PC-9 (cell line): Measurements from ENCODE around the gene CD300E. TPM values are rescaled to one million over a fixed set of nuclear protein-coding genes. Genes with fewer than 3 reads are reported as not detected.

Experiments
- BruUV-seq: library from RNA; stranded (reverse); fragments of 400-500 nt; replicated peaks from 2 replicates; lab custom pipeline; 2021; lab: Mats Ljungman, UMichigan
- CTCF ChIA-PET: fragments of 300-600 bp; sonication (Branson Sonifier 250); formaldehyde crosslinking; loops from one replicate; lab custom pipeline; 2022; ENCODE audit warnings: antibody characterized with exemption; lab: Charles Lee
- POLR2A ChIA-PET: fragments of 300-600 bp; sonication (Branson Sonifier 250); formaldehyde crosslinking; loops from one replicate; lab custom pipeline; 2022; ENCODE audit warnings: antibody characterized with exemption; ENCODE audit not compliant: unreplicated experiment; lab: Charles Lee
- DNase-seq, 2 experiments: peaks; one replicate each; pipeline versions ENCODE4 v3.0.0 to v3.0.0-alpha.2; 2015 to 2022; ENCODE audit warnings: mixed read lengths in 1 of 2
- H2AFZ ChIP-seq: fragments of 200-600 bp; sonication (generic); 2 replicates; pipeline ENCODE4 v1.8.1; 2017; ENCODE audit warnings: antibody characterized with exemption
- H3F3A ChIP-seq: fragments of 200-600 bp; sonication (generic); 2 replicates; pipeline ENCODE4 v1.8.1; 2017; ENCODE audit warnings: antibody characterized with exemption, mild to moderate bottlenecking, low read depth; ENCODE audit not compliant: insufficient read depth
- H3K27ac ChIP-seq: fragments of 200-600 bp; sonication (generic); 2 replicates; pipeline ENCODE4 v1.6.1; 2016; ENCODE audit warnings: mixed run types
- H3K27me3 ChIP-seq: fragments of 200-600 bp; sonication (generic); 2 replicates; pipeline ENCODE4 v1.6.1; 2016; ENCODE audit warnings: low read depth, mixed run types; ENCODE audit not compliant: insufficient read depth
- H3K36me3 ChIP-seq: fragments of 200-600 bp; sonication (generic); 2 replicates; pipeline ENCODE4 v1.6.1; 2016; ENCODE audit warnings: low read depth, mixed run types
- H3K4me1 ChIP-seq: fragments of 200-600 bp; sonication (generic); replicated peaks from 2 replicates; pipeline ENCODE4 v1.6.1; 2016; ENCODE audit warnings: mixed run types; ENCODE audit not compliant: insufficient read depth
- H3K4me2 ChIP-seq: fragments of 200-600 bp; sonication (generic); 2 replicates; pipeline ENCODE4 v1.6.1; 2017; ENCODE audit warnings: mixed run types
- H3K4me3 ChIP-seq: fragments of 200-600 bp; sonication (generic); 2 replicates; pipeline ENCODE4 v1.6.1; 2016; ENCODE audit warnings: mixed run types
- H3K79me2 ChIP-seq: fragments of 200-600 bp; sonication (generic); 2 replicates; pipeline ENCODE4 v1.6.1; 2017; ENCODE audit warnings: low read depth, mixed run types
- H3K9me2 ChIP-seq: fragments of 200-600 bp; sonication (generic); 2 replicates; pipeline ENCODE4 v1.8.1; 2017; ENCODE audit warnings: mild to moderate bottlenecking; ENCODE audit not compliant: insufficient read depth
- H3K9me3 ChIP-seq: fragments of 200-600 bp; sonication (generic); 2 replicates; pipeline ENCODE4 v1.8.1; 2016; ENCODE audit warnings: low read depth; ENCODE audit not compliant: insufficient read depth
- H4K20me1 ChIP-seq: fragments of 200-600 bp; sonication (generic); 2 replicates; pipeline ENCODE4 v1.8.1; 2017; ENCODE audit not compliant: insufficient read depth
- EZH2 ChIP-seq: fragments of 200-600 bp; sonication (generic); IDR thresholded peaks from 2 replicates; pipeline ENCODE4 v1.8.0; 2017; ENCODE audit warnings: antibody characterized with exemption, low read depth
- intact Hi-C: fragments of 100-400 bp; cut with micrococcal nuclease; formaldehyde crosslinking; loops from one replicate; pipeline ENCODE4 v1.10.0; 2022; ENCODE audit not compliant: unreplicated experiment
- total RNA-seq: library from RNA; stranded (reverse); gene quantifications from 2 replicates; pipeline ENCODE4 v1.2.3, GENCODE V29; 2021
- TF ChIP-seq, protein P1 (sequence below): fragments of 200-600 bp; sonication (generic); conservative IDR thresholded peaks from 2 replicates; pipeline ENCODE4 v1.6.1; 2017; ENCODE audit warnings: mixed run types, antibody characterized with exemption, mild to moderate bottlenecking, moderate library complexity

Gene CD300E
- total RNA-seq, 1 experiment from 2014 or later, result not detected

DNA sequence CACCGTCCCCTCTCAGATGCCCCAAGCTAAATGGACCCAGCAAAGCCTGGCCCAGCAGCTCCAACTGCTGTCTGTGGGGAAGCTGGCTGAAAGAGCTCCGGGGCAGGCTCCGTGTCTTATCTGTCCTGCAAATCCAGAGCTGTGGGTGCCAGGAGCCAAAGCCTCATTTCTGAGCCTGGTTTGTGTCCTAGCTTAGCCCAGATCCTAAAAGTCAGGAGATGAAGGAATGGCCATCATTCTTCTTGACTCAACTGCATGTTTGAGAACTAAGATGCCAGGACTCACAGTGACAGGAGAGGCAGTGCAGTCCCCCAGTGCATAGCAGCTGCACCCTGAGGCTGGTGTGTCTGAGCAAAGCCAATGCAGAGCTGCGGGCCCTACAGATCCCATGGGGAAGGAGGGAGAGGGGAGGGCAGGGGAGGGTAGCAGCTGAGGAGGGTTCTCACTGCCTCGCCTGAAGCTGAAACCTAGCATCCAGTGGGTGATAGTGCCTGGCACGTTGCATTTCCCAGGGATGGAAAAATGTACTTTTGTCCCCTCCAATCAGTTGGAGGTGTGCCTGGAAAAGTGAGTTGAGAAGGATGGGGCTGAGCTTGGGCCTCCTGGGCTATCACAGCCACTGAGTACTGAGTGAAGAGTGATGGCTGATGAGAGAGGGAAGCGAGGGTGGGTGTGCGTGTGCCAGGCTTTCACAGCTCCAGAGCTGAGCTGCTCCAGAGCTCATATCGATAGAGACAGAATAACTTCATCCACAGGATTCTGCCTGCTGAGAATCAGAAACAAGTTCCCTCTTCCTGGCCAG is 24.5 kb upstream of the CD300E start:
- Histone ChIP-seq H3K4me3 (no peak overlapping the region), H3F3A (no peaks in the 10 kb centered on the region), H3K79me2 (no peaks in the 10 kb centered on the region), H3K9me3 (no peaks in the 10 kb centered on the region), H2AFZ (no peak overlapping the region), H4K20me1 (no peaks in the 10 kb centered on the region), H3K4me1 (no peaks in the 10 kb centered on the region), H3K4me2 (no peak overlapping the region), H3K9me2 (no peaks in the 10 kb centered on the region), H3K27ac (no peak overlapping the region), H3K27me3 (peaks cover 96% of the 10 kb centered on the region), H3K36me3 (no peaks in the 10 kb centered on the region)
- CTCF ChIA-PET, result no interaction called here
- POLR2A ChIA-PET, result no interaction called here
- DNase-seq, result no peak
- BruUV-seq, result no TSS peak
- TF ChIP-seq, protein P1, sequence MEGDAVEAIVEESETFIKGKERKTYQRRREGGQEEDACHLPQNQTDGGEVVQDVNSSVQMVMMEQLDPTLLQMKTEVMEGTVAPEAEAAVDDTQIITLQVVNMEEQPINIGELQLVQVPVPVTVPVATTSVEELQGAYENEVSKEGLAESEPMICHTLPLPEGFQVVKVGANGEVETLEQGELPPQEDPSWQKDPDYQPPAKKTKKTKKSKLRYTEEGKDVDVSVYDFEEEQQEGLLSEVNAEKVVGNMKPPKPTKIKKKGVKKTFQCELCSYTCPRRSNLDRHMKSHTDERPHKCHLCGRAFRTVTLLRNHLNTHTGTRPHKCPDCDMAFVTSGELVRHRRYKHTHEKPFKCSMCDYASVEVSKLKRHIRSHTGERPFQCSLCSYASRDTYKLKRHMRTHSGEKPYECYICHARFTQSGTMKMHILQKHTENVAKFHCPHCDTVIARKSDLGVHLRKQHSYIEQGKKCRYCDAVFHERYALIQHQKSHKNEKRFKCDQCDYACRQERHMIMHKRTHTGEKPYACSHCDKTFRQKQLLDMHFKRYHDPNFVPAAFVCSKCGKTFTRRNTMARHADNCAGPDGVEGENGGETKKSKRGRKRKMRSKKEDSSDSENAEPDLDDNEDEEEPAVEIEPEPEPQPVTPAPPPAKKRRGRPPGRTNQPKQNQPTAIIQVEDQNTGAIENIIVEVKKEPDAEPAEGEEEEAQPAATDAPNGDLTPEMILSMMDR, result no peak
- no peak for TF ChIP-seq EZH2
- intact Hi-C loops, result no loop called here

DNA sequence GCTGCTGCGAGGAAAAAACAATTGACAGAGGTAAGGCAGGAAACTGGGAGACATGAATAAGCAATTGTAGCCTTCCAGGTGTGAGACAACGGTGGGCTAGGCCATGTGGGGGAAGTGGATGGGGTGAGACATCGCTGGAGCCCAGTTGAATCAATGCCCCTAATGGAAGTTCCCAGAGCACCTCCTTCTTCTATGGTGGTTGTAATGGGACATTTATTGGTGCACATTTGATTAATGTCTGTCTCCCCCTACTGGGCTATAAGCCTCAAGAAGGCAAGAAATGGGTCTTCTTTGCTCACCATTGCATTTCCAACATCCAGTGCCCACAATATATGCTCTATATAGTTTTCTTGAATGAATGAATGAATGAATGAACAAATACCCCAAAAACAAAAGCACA is 22.7 kb upstream of the CD300E start:
- H3F3A ChIP-seq, result no peaks in the 10 kb centered on the region
- no TSS peak for BruUV-seq
- intact Hi-C loops, result no loop called here
- H3K9me2 ChIP-seq, result no peaks in the 10 kb centered on the region
- H3K4me1 ChIP-seq, result no peaks in the 10 kb centered on the region
- TF ChIP-seq EZH2, result no peak
- TF ChIP-seq, protein P1, result peak; percentile 45; the same call in 1 of the 2 replicates
- H3K79me2 ChIP-seq, result no peaks in the 10 kb centered on the region
- no peaks in the 10 kb centered on the region for H3K36me3 ChIP-seq
- no peaks in the 10 kb centered on the region for H3K9me3 ChIP-seq
- POLR2A ChIA-PET, result no interaction called here
- CTCF ChIA-PET, result no interaction called here
- H3K4me2 ChIP-seq, result no peak overlapping the region
- H2AFZ ChIP-seq, result no peak overlapping the region
- H3K27ac ChIP-seq, result no peak overlapping the region
- peaks cover 95% of the 10 kb centered on the region for H3K27me3 ChIP-seq
- no peaks in the 10 kb centered on the region for H4K20me1 ChIP-seq
- no peak for DNase-seq
- no peak overlapping the region for H3K4me3 ChIP-seq

DNA sequence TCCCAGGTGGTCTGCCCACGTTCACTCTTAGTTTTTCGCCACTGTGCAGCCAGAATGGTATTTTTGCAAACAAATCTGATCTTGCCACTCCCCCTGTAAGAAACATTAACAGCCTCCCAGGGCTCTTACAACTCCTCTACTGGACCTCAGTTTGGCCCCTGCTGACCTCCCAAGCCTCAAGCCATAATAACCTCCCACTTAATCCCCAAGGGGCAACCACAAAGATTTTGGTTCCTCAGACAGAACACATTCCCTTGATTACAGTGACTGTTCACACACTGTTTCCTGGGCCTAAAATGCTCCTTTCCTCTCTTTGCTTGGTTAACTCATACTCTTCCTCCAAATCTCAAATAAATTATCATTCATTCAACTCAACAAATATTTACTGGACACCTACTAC is 21.5 kb upstream of the CD300E start:
- BruUV-seq, result no TSS peak
- no peaks in the 10 kb centered on the region for H3K79me2 ChIP-seq
- no peak overlapping the region for H2AFZ ChIP-seq
- intact Hi-C loops, result no loop called here
- H3K27ac ChIP-seq, result no peak overlapping the region
- peaks cover 95% of the 10 kb centered on the region for H3K27me3 ChIP-seq
- H3K36me3 ChIP-seq, result no peaks in the 10 kb centered on the region
- no peaks in the 10 kb centered on the region for H4K20me1 ChIP-seq
- ChIA-PET CTCF (no interaction called here), POLR2A (no interaction called here)
- H3K4me1 ChIP-seq, result no peaks in the 10 kb centered on the region
- H3K4me3 ChIP-seq, result no peak overlapping the region
- H3K9me3 ChIP-seq, result no peaks in the 10 kb centered on the region
- H3K9me2 ChIP-seq, result no peaks in the 10 kb centered on the region
- H3K4me2 ChIP-seq, result no peak overlapping the region
- no peaks in the 10 kb centered on the region for H3F3A ChIP-seq
- DNase-seq, result no peak
- no peak for TF ChIP-seq EZH2
- TF ChIP-seq, protein P1, result no peak
